Measurements from ENCODE around the gene SLC8A2.
A peak's percentile ranks its signal among the peaks of the same experiment; 100 is the strongest.
"Not testable (repeated sequence)": the region's sequence is repeated elsewhere in the genome, so short reads cannot be mapped to it uniquely, and the experiment has no call there.

SLC8A2 gene

GRCh38 chr19:47486900-47487299, 15.2 kb upstream of the SLC8A2 start:
- DNase-seq, result no peak

- not testable (repeated sequence) for DNase-seq
These were observed 14.5 kb upstream of the SLC8A2 start for GRCh38 chr19:47486220-47486619.

- no peak for DNase-seq
These were observed 13.5 kb upstream of the SLC8A2 start for GRCh38 chr19:47485210-47485609.

GRCh38 chr19:47483800-47484690, 12.4 kb upstream of the SLC8A2 start, which contains the start of gene KPTN:
TSS of gene KPTN (minus strand) at chr19:47484219. CDS start at chr19:47484160, 59 bp downstream.
- DNase-seq, result peak; percentile 91

GRCh38 chr19:47483200-47483599, 11.5 kb upstream of the SLC8A2 start:
- no peak for DNase-seq

- no peak for DNase-seq
These were observed 9.9 kb upstream of the SLC8A2 start for GRCh38 chr19:47481460-47482052.

- no peak for DNase-seq
These were observed 9.0 kb upstream of the SLC8A2 start for GRCh38 chr19:47480658-47481057.

- DNase-seq, result no peak
These were observed 8.2 kb upstream of the SLC8A2 start for GRCh38 chr19:47479701-47480503.

- DNase-seq, result no peak
These were observed 4.8 kb upstream of the SLC8A2 start for GRCh38 chr19:47476438-47476972.

- no peak for DNase-seq
These were observed 3.8 kb upstream of the SLC8A2 start for GRCh38 chr19:47475465-47475864.

GRCh38 chr19:47473336-47473735, 1.6 kb upstream of the SLC8A2 start:
- no peak for DNase-seq

GRCh38 chr19:47471381-47471732, 336 bp downstream of the SLC8A2 start:
- no peak for DNase-seq

- DNase-seq, result no peak
These were observed 1.1 kb downstream of the SLC8A2 start for GRCh38 chr19:47470447-47471195.

GRCh38 chr19:47469719-47470118, 2.0 kb downstream of the SLC8A2 start:
- peak; percentile 88 for DNase-seq

- no peak for DNase-seq
These were observed 2.4 kb downstream of the SLC8A2 start for GRCh38 chr19:47469363-47469700.

- DNase-seq, result no peak
These were observed 3.8 kb downstream of the SLC8A2 start for GRCh38 chr19:47467914-47468313.

GRCh38 chr19:47465957-47466356, 5.7 kb downstream of the SLC8A2 start:
- no peak for DNase-seq

GRCh38 chr19:47464675-47465419, 6.8 kb downstream of the SLC8A2 start:
- DNase-seq, result no peak

- no peak for DNase-seq
These were observed 9.8 kb downstream of the SLC8A2 start for GRCh38 chr19:47461876-47462275.

- no peak for DNase-seq
These were observed 12.2 kb downstream of the SLC8A2 start for GRCh38 chr19:47459477-47459876.

GRCh38 chr19:47458672-47459071, 13.0 kb downstream of the SLC8A2 start:
- no peak for DNase-seq
